HepG2 (cell line): ENCODE measurements around the gene ZDHHC11.

Source experiments
- NFYC ChIP-seq: IDR thresholded peaks from 2 replicates; pipeline ENCODE4 v1.6.1; 2016; ENCODE audit warnings: missing genetic modification reagents, missing compliant biosample characterization
- ZNF780A ChIP-seq: sonication (generic); formaldehyde crosslinking; IDR thresholded peaks from 2 replicates; pipeline ENCODE4 v1.8.0; 2022; ENCODE audit warnings: mild to moderate bottlenecking, missing genetic modification reagents, moderate library complexity
- TF ChIP-seq, protein P1 (sequence below): sonication (generic); formaldehyde crosslinking; IDR thresholded peaks from 2 replicates; pipeline ENCODE4 v1.5.0; 2020; ENCODE audit warnings: mild to moderate bottlenecking, missing genetic modification reagents, moderate library complexity
- TF ChIP-seq, protein P2 (sequence below): sonication (generic); formaldehyde crosslinking; IDR thresholded peaks from 2 replicates; pipeline ENCODE4 v1.4.0; 2020; ENCODE audit warnings: mild to moderate bottlenecking, missing genetic modification reagents, borderline replicate concordance

DNA sequence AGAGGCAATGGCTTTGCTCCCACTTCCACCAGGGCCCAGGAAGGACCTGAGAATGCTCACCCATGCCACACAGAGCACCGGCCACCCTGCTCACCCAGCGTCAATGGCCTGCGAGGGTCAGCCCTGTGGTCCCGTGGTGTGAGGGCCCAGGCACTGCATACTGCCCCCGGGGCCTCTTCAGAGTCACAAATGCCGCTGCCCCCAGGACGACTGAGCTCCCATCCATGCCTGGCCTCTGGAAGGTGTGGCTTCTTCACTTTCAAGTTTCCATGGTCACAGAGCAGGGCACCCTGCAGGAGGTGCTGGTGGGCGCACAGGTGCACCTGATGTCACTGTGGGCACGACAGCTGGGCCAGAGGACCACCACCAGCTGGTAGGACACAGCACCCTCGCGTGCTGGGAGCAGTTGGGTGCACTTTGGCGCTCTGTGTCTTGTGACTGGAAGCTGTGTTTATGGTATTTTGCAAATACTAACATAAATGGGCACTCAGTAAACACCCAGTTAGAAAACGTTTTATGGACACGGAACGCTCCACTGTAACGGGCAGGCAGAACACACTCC is 12.5 kb upstream of the ZDHHC11 start:
- TF ChIP-seq, protein P1, sequence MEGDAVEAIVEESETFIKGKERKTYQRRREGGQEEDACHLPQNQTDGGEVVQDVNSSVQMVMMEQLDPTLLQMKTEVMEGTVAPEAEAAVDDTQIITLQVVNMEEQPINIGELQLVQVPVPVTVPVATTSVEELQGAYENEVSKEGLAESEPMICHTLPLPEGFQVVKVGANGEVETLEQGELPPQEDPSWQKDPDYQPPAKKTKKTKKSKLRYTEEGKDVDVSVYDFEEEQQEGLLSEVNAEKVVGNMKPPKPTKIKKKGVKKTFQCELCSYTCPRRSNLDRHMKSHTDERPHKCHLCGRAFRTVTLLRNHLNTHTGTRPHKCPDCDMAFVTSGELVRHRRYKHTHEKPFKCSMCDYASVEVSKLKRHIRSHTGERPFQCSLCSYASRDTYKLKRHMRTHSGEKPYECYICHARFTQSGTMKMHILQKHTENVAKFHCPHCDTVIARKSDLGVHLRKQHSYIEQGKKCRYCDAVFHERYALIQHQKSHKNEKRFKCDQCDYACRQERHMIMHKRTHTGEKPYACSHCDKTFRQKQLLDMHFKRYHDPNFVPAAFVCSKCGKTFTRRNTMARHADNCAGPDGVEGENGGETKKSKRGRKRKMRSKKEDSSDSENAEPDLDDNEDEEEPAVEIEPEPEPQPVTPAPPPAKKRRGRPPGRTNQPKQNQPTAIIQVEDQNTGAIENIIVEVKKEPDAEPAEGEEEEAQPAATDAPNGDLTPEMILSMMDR (CRISPR knock-in tag) = no peak
- TF ChIP-seq, protein P2, sequence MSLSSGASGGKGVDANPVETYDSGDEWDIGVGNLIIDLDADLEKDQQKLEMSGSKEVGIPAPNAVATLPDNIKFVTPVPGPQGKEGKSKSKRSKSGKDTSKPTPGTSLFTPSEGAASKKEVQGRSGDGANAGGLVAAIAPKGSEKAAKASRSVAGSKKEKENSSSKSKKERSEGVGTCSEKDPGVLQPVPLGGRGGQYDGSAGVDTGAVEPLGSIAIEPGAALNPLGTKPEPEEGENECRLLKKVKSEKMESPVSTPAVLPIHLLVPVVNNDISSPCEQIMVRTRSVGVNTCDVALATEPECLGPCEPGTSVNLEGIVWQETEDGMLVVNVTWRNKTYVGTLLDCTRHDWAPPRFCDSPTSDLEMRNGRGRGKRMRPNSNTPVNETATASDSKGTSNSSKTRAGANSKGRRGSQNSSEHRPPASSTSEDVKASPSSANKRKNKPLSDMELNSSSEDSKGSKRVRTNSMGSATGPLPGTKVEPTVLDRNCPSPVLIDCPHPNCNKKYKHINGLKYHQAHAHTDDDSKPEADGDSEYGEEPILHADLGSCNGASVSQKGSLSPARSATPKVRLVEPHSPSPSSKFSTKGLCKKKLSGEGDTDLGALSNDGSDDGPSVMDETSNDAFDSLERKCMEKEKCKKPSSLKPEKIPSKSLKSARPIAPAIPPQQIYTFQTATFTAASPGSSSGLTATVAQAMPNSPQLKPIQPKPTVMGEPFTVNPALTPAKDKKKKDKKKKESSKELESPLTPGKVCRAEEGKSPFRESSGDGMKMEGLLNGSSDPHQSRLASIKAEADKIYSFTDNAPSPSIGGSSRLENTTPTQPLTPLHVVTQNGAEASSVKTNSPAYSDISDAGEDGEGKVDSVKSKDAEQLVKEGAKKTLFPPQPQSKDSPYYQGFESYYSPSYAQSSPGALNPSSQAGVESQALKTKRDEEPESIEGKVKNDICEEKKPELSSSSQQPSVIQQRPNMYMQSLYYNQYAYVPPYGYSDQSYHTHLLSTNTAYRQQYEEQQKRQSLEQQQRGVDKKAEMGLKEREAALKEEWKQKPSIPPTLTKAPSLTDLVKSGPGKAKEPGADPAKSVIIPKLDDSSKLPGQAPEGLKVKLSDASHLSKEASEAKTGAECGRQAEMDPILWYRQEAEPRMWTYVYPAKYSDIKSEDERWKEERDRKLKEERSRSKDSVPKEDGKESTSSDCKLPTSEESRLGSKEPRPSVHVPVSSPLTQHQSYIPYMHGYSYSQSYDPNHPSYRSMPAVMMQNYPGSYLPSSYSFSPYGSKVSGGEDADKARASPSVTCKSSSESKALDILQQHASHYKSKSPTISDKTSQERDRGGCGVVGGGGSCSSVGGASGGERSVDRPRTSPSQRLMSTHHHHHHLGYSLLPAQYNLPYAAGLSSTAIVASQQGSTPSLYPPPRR (CRISPR knock-in tag) = no peak
- TF ChIP-seq ZNF780A (CRISPR knock-in tag) = no peak
- TF ChIP-seq NFYC = no peak
